GM10266 (cell line): ENCODE measurements around the gene BRICD5.
"Not testable (repeated sequence)": the region's sequence is repeated elsewhere in the genome, so short reads cannot be mapped to it uniquely, and the experiment has no call there.

Source experiments
- DNase-seq: peaks from one replicate; pipeline ENCODE4 v3.0.0; 2012; ENCODE audit errors: extremely low spot score
- CTCF ChIP-seq: IDR thresholded peaks from 2 replicates; pipeline ENCODE4 v1.5.1; 2012; ENCODE audit warnings: mild to moderate bottlenecking, low read depth; ENCODE audit not compliant: control insufficient read depth, insufficient read depth; ENCODE audit errors: missing control alignments

BRICD5 gene

DNA sequence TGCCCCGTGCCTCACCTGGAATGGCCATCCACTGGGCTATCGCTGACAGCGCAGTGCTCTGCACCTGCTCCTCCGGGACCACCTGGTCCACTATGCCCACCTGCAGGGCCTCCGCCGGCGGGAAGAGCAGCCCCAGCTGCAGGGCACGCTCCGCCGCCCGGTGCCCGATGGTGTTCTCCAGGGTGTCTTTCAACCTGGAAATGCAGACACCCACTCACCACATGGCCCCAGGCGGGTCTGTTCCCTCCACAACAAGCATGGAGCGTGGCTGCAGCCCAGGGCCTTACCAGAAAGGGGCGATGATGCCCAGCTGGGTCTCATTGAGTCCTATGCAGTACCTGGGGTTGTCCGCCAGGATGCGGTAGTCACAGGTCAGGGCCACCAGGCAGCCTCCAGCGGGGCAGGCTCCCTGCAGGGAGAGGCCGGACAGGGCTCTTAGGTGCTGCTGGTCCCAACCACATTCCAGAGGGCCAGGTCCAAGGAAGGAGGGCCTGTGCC lies 32.4 kb upstream of the BRICD5 start:
- DNase-seq: no peak

GRCh38 chr16:2242598-2242997 lies 31.9 kb upstream of the BRICD5 start:
- no peak for DNase-seq
- no peak for TF ChIP-seq CTCF

More for the DNA sequence above, 32.4 kb upstream of the BRICD5 start:
- no peak for TF ChIP-seq CTCF

DNA sequence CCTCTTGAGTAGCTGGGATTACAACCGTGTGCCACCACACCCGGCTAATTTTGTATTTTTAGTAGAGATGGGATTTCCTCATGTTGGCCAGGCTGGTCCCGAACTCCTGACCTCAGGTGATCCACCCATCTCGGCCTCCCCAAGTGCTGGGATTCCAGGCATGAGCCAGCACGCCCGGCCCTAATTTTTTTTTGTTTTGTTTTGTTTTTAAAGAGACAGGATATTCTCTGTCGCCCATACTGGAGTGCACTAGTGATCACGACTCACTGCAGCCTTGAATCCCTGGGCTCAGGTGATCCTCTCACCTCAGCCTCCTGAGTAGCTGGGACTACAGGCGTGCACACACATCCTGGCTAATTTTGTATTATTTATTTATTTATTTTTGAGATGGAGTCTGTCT lies 29.7 kb upstream of the BRICD5 start:
- DNase-seq: not testable (repeated sequence)

DNA sequence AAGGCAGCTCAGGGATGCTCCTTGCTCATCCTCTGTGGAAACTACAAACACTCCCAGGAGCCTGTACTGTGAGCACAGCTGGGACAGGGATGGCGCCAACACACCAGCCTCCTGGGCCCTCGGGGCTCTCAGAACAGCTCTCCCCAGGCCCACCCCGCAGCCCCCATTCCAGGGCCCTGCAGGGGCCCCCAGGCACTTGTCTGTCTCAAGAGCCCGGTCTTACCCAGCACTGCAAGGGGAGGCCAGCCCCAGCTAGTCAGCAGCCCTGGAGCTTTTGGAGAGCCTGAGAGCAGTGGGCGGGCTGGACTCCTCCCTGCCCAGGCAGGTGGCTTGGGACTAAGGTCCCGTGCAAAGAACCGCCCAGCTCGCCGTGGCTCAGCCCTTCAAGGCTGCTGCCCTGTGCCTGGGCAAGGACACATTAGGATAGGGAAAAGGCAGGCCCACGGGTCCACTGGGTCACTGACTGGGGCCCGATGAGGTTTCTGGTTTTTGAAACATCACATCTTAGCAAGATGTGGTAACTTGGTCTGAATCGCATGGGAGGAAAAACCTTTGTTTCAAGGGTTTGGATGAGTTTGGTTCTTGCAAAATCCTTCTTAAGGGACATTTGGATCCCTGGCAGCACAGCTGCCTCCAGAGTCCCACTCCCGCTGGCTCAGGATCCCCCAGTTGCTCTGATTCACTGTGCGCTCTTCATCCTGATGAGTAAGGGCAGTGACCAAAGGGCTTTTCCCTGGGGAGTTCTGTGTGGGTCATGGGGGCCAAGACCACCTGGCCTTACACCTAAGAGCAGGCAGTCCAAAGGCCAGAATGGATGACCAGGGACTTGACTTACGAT lies 28.4 kb upstream of the BRICD5 start:
- DNase-seq: no peak
- TF ChIP-seq CTCF: no peak

DNA sequence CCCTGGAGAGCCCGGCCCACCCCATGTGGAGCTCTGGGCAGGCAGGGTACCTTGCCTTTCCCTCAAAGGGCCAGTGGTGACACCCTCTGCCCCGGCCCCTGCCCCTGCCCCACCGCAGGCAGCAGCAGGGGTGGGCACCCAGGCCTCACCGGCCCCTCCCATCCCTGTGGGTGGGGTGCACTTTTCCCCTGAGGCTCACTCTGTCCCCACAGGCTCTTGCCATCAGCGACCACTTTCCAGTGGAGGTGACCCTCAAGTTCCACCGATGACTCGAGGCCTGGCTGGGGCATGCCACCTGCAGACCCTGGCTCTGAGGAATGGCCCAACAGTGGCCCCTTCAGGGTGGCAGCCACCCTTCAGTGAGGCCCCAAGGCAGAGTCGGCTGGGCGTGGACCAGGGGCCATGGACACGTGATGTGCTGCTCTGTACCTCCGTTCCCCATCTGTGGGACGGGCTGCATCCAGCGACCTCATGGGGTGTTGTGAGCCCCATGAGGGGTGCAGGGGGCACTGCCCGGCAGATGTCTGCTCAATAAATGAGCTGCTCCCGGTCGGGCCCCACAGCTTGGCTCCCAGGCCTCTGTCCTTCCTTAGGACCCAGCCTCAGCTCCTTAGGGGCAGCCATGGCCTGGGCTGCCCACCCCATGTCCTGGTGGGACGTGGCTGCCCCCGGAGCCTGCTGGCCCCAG lies 27.6 kb upstream of the BRICD5 start:
- TF ChIP-seq CTCF: no peak
- no peak for DNase-seq

- DNase-seq: no peak
- TF ChIP-seq CTCF: no peak
Measured at GRCh38 chr16:2237493-2238149, 27.0 kb upstream of the BRICD5 start.

DNA sequence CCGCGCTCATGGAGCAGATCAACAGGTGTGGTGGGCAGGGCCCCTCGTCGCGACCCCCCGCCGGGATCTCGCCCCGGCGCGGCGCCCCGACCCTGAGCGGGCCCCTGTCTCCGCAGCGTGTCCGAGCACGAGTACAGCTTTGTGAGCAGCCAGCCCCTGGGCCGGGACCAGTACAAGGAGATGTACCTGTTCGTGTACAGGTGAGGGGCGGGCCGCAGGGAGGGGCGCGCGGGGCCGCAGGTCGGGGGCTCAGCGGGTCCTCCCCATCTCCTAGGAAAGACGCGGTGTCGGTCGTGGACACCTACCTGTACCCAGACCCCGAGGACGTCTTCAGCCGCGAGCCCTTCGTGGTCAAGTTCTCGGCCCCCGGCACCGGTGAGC lies 26.4 kb upstream of the BRICD5 start:
- no peak for TF ChIP-seq CTCF
- DNase-seq: no peak
